ENCODE measurements around the gene NRXN3.

The NRXN3 gene

DNA sequence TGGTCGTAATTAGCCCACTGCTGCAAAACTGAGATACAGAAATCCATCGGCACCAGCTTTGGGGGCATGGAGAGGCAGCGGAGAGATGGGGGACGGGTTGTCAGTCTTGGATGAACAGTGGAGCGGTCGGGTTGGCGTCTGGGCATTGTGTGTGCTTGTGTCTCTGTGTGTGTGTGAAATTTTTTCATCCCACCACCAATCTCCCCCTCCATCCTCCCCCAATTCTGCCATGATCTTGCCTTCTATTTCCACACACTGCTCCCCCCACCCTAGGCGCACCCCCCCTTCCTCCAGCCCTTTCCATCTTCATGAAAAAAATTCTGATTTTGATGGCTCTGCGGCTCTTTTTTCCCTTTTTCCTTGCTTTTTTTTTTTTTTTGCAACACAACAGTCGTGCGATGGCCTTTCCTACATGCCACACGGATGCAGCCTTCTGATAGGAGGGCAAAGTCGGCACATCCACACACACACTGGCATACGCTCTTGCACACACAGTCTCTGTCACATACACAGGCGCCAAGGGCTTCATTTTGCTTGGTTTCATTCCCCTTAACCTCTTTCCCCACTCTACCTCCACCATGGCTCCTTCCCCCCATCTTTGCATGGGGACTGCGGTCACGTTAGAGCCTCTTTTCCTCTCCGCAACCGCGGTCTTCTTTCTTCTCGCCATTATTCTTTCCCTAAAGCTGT lies 3.3 kb downstream of the NRXN3 start:
- no peak for DNase-seq
- ATAC-seq: no peak

DNA sequence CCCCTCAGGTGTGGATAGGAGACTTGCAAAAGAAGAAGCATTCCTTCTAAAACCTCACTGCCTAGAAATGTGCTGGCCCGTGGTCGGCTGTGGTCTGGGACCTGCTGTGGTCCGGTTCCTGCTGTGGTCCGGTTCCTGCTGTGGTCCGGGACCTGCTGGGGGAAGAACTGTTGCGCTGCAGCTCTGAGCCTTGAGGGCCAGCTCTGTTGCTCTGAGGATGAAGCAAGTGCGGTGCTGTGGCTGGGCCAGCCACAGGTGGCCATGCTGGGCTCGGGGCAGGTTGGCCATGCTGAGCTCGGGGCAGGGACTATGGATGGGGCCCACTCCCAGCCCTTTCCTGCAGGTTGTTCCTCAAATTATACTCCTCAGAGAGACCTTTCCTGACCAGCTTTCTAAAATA lies 5.2 kb downstream of the NRXN3 start:
- ATAC-seq: no peak
- DNase-seq: no peak

DNA sequence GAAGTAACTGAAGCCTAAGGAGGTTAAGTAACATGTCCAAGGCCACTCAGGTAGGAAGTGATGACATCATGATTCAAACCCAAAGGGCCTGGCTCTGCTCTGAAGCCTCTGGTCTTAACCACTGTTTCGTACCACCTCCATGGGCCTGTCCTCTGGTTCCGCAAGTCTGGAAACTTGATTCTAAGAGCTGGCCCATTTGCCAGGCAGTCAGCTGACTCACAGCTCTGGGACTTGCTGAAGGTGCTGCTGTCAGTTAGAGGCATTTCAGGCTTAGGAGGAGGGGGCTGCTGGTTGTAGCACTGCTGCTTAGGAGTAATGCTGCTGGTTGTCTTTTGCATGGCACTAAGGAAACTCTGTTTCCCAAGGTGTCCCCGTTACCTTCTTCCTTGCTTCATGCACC lies 7.9 kb downstream of the NRXN3 start:
- DNase-seq (no peak), ATAC-seq (no peak)

DNA sequence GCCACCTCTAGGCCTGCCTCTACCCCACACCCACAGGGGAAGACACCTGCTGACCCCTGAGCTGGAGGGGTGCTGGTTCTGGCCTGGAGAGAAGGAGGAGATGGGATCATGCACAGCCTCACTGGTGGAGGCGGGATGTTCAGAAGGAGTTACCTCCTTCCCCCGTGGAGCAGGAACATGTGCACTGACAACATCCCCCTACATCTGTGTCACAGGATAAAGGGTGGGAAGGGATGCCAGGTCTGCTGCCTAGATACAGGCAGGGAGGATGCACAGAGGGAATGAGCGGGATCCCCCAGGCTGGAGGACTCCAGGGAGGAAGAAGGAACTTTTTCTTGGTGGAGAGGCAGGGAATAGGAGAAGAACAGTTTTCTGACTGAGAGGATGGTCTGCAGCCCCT lies 8.8 kb downstream of the NRXN3 start:
- ATAC-seq: no peak
- no peak for DNase-seq

DNA sequence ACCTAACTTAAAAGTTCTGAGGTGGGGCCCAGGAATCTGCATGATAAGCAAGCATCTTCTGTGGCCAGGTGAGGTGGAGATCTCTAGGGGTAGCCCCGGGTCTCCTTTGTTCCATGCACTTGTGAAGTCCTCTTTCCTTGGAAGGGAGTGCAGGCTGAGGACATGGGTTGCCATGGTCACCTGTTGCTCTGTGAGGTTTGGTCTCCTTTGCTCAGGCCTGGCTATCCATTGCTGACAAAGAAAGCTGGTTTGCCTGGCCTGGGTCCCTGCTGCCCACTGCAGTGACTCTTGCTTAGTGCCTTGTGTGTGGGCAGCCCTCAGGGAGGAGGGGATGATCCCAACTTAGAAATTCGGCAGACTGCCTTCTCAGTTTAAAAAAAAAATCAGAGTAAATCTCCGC lies 11.1 kb downstream of the NRXN3 start:
- DNase-seq (no peak), ATAC-seq (no peak)

DNA sequence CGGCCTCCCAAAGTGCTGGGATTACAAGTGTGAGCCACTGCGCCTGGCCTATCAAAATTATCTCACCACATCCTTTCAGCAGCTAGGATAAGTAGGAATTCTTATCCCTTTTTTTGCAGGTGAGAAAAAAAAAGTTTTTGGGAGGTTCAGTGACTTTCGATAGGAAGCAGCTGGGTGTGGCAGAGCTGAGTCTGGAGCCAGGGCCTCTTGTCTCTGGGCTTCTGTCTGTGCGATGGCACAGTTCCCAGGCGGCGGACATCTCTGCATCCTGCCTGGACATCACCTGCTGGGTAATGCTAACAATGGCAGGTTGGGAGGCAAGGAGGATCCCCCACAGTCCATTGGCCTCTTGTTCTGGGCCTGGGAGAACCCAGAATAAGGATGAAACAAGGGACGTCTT lies 12.5 kb downstream of the NRXN3 start:
- ATAC-seq: no peak
- no peak for DNase-seq

DNA sequence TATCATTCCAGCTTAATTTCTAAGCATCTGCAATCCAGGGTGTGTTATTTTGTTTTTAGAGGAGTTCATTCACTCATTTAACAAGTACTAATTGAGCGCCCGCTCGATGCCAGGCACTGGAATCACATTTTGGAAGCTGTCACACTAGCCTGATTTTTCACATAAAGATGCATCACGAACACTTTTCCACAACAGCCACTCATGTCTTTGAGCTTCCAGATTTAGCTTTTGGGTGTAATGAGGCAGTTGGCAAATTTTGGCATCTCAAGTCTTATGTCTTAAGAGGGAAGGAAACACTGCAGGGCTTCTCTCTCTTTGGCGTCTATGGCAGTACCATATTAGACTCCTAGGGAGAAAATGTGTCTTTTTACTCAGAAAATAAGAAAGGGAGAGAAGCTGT lies 14.0 kb downstream of the NRXN3 start:
- DNase-seq: no peak
- no peak for ATAC-seq

DNA sequence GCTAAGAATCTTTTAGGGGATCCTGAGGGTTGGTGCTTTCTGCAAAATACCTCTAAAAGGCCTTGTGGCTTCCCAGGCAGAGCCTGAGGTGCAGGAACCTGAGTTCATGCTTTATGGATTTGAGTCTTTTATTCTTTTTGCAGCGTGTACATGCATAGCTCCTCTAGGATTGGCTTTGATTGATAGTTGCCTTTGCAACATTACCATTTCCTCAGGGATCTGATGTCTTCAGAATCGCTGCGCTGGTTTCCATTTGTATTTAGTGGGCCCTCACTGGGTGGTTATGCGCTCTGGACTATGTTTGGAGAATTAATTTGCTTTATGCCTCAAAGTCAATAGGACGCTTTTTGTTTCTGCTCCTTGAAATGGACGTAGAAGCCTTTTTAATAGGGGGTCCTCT lies 16.1 kb downstream of the NRXN3 start:
- ATAC-seq (no peak), DNase-seq (no peak)

DNA sequence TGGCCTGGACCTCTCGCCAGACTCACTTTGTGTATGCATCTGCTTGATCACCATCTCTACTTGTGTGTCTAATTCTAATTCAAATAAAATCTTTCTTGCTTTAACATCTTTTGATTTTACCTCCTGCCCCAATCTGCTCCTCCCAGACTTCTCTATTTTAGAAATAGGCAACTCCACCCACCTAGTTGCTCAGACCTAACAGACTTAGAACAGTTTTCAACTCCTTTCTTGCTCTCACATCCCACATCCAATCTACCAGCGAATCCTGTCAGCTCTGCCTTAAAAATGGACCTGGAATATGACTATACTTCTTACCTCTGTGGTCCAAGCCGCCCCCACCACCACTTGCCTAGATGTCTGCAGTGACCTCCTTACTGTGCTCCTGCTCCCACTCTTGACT lies 18.7 kb downstream of the NRXN3 start:
- no peak for ATAC-seq
- no peak for DNase-seq

DNA sequence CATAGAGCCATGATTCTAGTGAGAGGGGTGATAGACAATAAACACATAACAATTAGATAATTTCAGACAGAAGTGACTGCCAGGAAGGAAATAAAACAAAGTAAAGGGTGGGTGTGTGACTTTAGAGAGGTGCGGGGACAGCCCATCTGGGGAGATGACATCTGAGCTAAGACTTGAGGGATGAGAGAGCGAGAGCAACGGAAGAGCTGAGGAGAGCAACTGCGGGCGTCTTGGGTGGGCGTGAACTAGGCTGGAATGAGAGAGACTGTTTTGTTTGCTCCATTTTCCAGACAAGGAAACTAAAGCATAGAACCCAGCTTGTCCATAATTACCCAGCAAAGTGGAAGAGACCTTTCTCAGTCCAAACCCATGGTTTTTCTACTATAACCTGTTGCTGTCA lies 25.3 kb downstream of the NRXN3 start:
- no peak for DNase-seq
- no peak for ATAC-seq

DNA sequence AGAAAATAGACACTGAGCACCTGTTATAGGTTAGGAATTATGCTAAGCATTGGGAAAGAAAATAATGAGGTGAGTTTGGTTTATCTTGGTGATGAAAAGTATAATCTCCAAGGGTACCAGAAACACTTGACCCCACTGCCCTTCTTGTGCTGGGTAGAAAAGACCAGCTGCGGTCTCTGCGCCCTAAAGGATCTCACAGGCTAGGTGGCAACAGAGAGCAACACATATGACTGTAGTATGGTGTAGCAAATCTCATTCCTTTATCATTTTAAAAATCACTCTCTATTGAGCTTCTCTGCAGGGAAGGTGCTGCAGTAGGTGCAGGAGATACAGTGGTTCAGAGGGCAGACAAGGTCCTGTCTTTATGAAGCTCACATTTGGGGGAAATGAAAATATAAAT lies 26.1 kb downstream of the NRXN3 start:
- no peak for DNase-seq
- ATAC-seq: no peak

DNA sequence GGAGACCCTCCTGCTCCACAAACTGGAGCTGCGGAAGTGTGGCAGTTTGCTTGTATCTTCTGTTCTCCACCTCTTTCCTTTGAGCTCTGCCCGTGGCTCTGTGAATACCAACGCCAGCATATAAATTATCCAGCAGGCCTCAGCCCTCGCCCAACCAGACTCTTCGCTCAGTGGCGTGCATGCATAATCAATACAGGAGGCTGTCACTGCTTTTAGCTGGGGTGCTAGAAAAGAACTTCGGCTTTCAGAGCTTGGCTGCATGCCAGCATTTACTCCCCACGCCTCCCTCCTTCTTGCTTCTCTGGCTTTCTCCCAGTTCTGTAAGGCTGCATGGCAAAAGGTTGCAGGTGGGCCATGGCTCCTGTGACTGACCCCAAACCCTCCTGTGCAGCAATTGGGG lies 26.9 kb downstream of the NRXN3 start:
- DNase-seq (no peak), ATAC-seq (no peak)

DNA sequence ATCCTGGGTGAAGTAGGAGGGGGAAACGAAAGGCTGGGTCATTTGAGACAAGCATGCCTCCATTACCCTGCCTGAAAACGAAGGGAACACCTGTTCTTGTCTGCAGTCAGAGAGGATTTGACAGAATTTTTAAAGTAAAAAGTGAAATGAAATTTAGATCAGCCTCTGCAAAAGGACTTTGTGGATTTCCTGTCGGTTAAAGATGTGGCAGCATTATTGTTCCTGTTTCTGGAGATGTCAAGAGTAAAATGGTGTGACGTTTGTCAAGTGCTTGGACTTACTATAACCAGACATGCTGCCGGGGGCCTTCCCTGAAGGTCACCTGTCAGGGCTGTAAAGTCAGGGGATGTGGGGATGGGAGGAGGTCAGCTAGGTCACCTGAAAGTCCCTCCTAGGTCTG lies 32.0 kb downstream of the NRXN3 start:
- ATAC-seq (no peak), DNase-seq (no peak)

DNA sequence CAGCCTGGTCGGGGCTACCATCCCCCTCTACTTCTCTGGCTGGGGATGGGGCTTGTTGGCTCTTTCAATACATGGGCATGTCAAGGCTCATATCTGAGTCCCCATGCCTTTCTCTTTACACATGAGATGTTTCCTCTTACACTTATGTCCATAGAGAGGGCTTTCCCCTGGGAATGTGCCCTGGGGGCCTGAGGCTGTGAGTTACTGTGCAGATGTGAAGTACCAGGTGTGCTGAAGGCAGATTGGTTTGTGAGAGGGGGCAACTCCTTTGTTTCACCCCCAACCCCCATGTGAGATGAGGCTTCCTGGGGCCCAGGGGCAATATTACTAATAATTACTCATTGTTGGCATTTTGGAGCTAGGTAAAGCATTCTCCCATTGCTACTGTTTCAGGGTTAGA lies 32.8 kb downstream of the NRXN3 start:
- DNase-seq: no peak
- no peak for ATAC-seq

DNA sequence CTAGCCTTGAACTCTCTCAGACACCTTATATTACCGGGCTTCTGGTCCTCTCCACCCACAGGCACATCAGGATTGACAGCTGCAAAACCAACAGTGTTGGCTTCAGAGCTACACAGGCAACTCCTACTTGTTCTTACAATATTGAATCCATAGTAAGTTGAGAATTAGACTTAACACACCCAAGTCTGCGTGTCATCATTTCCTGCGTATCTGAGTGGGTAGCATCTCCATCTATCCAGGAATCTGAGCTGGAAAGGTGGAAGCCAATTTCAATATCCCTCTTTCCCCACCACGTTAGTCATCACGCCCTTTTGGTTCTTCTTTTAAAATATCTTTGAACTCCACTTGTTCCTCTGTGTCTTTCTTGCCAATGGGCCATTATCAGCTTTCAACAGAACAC lies 37.2 kb downstream of the NRXN3 start:
- DNase-seq (no peak), ATAC-seq (no peak)

DNA sequence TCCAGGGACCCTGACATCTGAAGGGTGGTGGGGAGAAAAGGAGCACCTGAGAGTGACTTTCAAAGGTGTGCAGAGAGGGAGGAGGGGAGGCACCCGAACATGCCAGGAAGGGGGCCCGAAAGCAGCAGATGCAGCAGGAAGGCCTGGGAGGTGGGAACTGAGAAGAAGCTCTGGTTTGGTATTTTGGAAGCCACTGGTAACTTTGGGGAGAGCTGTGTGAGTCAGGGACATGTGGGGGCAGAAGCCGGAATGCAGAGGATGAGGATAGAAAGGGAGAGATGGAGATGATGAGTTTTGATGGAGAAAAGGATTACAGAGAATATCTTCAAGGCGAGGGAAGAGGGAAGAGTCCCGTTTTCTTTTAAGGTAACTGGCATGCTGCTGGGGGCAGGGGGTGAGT lies 50.1 kb downstream of the NRXN3 start:
- DNase-seq (no peak), ATAC-seq (no peak)

DNA sequence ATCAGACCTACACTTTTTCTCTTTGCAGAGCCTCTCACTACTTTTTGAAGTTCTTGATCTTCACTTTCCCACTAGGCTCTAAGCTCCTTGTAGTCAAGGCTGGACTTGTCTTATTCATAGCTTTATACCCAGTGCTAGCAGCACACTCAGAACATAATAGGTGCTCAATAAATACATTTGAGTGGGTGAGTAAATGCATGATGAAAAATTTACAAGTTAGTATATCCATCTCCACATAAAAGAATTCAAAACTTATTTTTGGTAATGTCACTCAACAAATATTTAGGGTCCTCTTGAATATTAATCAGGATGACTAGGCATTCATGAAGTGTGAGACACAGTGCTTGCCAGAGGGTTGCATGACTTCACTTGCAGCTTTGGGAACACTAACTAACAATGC lies 52.6 kb downstream of the NRXN3 start:
- ATAC-seq: no peak
- DNase-seq: no peak

DNA sequence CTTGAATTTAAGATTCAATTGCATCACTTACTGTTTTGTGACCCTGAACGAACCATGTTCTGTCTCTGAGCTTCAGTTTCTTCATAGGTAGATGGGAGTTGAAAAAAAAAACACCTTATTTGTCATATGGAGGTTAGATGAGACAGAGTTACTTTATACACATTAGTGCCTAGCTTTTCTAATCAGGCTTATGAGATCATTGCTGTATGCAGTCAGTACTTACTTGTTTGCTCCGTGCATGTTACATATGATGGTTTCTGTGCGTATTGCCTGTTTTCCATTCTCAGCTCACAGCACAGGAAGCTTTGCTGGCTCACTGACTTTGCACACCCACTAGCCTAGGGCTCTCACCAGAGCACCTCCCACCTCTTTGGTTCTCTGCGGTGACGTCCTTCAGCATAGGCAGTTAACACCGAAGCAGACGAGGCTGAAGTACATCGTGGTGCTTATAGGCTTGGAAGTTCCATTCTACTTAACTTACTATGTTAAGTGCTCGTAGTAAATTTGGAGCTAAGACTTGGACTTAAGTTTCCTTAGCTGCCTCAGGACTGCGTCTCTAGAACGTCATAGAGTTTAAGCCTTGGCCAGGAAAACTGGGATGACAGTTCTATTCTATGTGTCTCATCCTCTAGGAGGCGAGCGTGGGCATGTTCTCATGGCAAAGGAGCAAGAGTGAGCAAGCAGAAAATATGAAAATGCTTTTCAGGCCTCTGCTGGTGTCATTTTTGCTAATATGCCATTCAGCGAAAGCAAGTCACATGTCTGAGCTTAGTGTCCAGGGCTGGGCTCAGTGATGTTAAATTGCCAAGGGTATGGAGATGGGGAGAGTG lies 57.3 kb downstream of the NRXN3 start:
- DNase-seq (no peak), ATAC-seq (no peak)

DNA sequence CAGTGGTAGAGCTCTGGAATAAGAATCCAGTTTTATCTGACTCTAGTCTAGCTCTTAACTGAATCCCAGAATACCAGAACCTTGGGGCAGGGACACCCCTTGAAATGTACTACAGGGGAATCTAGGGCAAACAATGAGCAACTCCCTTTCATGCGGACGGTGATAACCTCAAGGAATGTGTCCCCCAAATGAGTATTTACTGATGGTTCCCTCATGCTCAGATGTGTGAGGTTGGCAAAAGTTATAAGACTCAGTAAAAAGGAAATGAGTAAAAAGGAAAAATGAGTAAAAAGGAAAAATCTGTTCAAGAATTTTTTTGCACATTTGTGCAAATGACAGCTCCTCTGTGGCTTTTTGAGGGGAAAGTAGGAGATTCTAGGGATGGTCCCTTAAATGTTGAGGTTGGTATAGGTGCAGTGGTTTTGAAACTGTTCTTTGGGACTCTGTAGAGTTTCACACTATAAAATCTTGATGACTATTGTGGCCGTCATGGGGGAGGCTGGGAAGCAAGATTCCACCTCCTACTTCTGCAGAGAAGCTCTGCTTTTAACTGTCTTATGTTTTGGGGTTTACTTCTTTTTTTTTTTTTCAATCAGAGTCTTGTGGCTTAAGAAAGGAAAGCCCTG lies 58.6 kb downstream of the NRXN3 start:
- DNase-seq (no peak), ATAC-seq (peak; percentile 50)

DNA sequence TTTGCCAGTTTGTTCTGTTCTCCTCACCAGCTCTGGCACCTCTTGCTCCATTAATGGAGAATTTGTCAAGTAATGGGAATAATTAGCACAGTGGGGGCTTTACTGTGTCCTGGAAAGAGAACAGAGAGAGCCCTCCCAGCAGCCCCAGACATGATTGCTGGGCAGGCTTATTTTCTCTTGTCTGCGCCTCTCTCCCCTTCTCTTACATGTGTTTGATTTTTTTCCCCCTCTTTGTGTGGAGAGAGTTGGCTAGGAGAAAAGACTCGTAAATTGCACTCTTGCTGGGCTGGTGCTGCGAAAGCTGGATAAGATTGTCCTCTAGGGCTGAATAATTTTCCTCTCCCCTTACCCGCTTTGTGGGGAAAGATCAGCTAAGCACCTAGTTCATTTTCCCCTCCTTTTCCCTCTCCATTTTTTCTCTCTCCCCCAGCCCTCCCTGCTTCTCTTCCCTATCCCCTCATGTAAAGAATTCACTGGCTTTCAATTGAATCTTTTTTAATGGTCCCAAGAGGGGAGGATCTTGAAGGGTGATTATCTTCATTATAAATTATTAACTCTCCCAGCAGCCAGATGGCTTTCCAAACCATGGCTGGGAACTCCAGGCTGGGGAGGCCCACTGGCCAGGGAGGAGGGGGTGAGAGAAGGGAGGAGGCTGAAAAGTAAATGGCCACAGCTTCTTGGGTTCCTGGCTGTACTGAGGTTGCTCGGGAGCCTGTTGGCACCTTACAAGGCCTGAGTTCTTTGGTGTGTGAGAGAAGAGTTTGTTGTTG lies 62.2 kb downstream of the NRXN3 start:
- DNase-seq (no peak), ATAC-seq (no peak)

DNA sequence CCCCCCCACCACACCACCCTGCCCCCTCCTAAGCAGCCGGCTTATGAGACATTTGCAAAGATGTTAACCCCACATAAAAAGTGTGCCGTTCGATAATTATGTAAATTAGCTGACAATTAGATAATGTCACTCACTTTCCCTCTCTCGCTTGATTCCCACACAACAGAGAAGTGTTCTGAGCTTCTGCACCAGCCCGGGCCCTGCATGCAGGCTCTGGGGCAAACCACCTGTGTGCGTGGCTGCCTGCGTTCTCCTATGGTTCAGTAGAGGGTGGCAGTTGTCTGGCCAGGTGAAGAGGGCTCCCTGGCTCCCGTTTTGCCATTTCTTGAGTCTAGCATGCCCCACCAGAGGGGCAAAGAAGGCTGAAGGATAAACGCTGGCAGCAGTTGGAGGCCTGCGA lies 68.0 kb downstream of the NRXN3 start:
- no peak for DNase-seq
- no peak for ATAC-seq

DNA sequence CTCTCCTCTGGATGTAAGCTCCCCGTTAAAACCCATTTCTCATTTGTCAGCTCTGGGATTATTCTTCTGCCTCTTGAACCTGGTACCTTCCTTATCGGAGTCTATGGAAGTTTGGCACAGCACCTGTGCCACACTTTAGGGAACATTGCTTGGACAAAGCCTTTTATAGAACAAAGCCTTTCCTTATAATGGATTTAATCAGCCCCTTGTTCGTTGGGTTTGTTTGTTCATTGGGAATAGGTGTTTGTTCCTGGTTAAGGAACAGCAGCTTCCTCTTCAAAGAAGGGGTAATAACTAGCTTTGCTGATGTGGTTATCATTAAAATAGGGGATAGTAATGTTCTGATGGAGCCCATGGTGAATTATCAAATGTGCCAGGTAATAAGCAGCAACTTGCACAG lies 70.4 kb downstream of the NRXN3 start:
- ATAC-seq: no peak
- DNase-seq: no peak

DNA sequence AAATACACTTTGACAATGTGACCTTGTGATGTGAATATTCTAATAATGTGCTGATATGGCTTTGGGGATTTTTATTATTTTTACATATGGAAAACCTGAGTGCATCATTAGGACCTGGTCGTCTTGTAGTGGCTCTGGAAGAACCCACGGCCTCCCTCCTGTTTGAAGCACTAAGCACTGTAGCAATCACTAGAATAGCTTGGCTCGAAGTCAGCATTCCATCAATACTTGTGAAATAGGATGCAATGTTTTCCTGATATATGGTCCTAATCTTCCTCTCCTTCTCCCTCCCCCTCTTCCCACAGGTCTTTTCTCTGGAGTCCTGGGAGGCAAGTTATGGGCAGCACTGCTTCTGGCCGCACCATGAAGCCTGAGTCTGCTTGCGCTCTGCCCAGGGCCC lies 71.9 kb downstream of the NRXN3 start:
- ATAC-seq: no peak
- no peak for DNase-seq

All from stimulated activated naive CD8-positive, alpha-beta T cell treated with anti-CD3 and anti-CD28 coated beads, Interleukin-15, Interleukin-2, amounts not matched to agents 100 U/mL and 50 U/mL, for 24 hours (primary cell).